ENCODE results near the gene CARS1.
A peak's percentile ranks its signal among the peaks of the same experiment; 100 is the strongest.

CARS1 gene

DNA sequence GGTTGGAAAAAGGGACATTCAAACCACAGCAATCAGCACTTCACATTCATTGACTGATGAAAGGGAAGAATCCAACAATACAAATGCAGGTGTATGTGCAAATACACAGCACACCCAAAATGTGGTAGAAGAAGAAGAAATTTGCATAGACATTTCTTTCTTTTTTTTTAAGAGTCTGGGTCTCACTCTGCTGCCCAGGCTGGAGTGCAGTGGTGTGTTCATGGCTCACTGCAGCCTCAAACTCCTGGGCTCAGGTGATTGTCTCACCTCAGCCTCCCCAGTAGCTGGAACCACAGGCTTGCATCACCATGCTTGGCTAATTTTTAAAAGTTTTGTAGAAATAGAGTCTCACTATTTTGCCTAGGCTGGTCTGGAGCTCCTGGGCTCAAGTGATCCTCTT, 21.9 kb downstream of the CARS1 start:
- Histone ChIP-seq H3K27me3 (ENCODE audit: control insufficient read depth, low read length) (no peaks in the 10 kb centered on the region), H3K9me2 (replicated peaks; ENCODE audit: control insufficient read depth, low read length) (no peaks in the 10 kb centered on the region), H4K20me1 (ENCODE audit: control insufficient read depth, insufficient read depth, low read depth, low read length) (no peaks in the 10 kb centered on the region), H3K79me2 (ENCODE audit: control insufficient read depth, low read length) (peaks cover 14% of the 10 kb centered on the region), H3K9me3 (ENCODE audit: control insufficient read depth, insufficient read depth, low read length) (no peaks in the 10 kb centered on the region), H3K4me3 (ENCODE audit: low read length) (peak overlapping the region; percentile 61), H3K36me3 (ENCODE audit: control insufficient read depth, low read length) (peaks cover 74% of the 10 kb centered on the region), H3K27ac (ENCODE audit: low read depth, low read length) (peak overlapping the region; percentile 92), H3K4me1 (ENCODE audit: control insufficient read depth, low read length) (peaks cover 76% of the 10 kb centered on the region), H3K4me2 (ENCODE audit: low read length) (peak overlapping the region; percentile 80), H3F3A (ENCODE audit: control insufficient read depth, insufficient read depth) (peaks cover 47% of the 10 kb centered on the region)
- TF ChIP-seq, protein P1, sequence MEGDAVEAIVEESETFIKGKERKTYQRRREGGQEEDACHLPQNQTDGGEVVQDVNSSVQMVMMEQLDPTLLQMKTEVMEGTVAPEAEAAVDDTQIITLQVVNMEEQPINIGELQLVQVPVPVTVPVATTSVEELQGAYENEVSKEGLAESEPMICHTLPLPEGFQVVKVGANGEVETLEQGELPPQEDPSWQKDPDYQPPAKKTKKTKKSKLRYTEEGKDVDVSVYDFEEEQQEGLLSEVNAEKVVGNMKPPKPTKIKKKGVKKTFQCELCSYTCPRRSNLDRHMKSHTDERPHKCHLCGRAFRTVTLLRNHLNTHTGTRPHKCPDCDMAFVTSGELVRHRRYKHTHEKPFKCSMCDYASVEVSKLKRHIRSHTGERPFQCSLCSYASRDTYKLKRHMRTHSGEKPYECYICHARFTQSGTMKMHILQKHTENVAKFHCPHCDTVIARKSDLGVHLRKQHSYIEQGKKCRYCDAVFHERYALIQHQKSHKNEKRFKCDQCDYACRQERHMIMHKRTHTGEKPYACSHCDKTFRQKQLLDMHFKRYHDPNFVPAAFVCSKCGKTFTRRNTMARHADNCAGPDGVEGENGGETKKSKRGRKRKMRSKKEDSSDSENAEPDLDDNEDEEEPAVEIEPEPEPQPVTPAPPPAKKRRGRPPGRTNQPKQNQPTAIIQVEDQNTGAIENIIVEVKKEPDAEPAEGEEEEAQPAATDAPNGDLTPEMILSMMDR (IDR thresholded peaks at IDR 0.05; ENCODE audit: low read depth, low read length, poor library complexity, severe bottlenecking), result no peak
- TF ChIP-seq EZH2phosphoT487 (IDR thresholded peaks at IDR 0.05; ENCODE audit: borderline replicate concordance, low read length), result no peak

DNA sequence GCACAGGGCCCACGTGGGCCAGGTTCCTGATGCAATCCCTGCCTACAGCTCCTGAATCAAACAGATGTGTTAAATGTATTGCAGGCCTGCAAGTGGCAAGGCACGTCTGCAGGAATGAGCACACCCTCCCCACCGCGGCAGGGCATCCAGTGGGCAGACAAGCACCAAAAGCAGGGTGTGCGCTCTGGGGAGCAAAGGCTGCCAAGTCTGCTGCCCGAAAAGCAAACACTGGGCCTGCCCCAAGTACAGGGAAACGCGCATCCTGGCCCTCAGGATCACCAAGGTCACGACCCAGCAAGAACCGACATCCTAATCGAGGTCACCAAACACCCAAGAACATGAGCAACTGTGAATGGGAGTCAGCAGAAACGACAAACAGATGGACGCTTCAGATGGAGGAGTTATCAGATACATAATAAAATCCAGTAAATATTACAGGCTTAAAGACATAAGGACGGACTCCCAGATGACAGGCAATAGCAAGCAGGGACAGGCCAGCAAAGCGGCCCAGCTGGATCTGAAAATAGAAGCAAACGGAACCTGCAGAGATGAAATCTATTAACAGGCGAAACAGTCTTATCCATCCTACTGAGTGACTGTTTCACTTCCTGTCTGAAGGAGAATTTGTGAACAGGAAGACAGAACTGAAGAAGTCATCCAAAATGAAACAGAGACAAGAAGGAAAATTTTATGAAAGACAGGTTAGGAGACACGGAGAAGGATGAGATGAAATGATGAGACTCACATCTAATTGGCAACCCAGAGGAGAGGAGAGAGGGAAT, 26.7 kb downstream of the CARS1 start:
- Histone ChIP-seq H3K9me2 (replicated peaks; ENCODE audit: control insufficient read depth, low read length) (no peaks in the 10 kb centered on the region; the same call in 1 of the 2 replicates), H3K4me2 (ENCODE audit: low read length) (peak overlapping the region; percentile 73), H3K4me3 (ENCODE audit: low read length) (peak overlapping the region; percentile 65), H3K4me1 (ENCODE audit: control insufficient read depth, low read length) (peaks cover 57% of the 10 kb centered on the region), H3K27me3 (ENCODE audit: control insufficient read depth, low read length) (no peaks in the 10 kb centered on the region), H3F3A (ENCODE audit: control insufficient read depth, insufficient read depth) (peaks cover 25% of the 10 kb centered on the region), H3K9me3 (ENCODE audit: control insufficient read depth, insufficient read depth, low read length) (no peaks in the 10 kb centered on the region), H3K36me3 (ENCODE audit: control insufficient read depth, low read length) (peaks cover 67% of the 10 kb centered on the region), H3K79me2 (ENCODE audit: control insufficient read depth, low read length) (peaks cover 23% of the 10 kb centered on the region), H4K20me1 (ENCODE audit: control insufficient read depth, insufficient read depth, low read depth, low read length) (no peaks in the 10 kb centered on the region), H3K27ac (ENCODE audit: low read depth, low read length) (peak overlapping the region; percentile 80)
- TF ChIP-seq, protein P1 (IDR thresholded peaks at IDR 0.05; ENCODE audit: low read depth, low read length, poor library complexity, severe bottlenecking), result no peak
- TF ChIP-seq EZH2phosphoT487 (IDR thresholded peaks at IDR 0.05; ENCODE audit: borderline replicate concordance, low read length), result no peak

DNA sequence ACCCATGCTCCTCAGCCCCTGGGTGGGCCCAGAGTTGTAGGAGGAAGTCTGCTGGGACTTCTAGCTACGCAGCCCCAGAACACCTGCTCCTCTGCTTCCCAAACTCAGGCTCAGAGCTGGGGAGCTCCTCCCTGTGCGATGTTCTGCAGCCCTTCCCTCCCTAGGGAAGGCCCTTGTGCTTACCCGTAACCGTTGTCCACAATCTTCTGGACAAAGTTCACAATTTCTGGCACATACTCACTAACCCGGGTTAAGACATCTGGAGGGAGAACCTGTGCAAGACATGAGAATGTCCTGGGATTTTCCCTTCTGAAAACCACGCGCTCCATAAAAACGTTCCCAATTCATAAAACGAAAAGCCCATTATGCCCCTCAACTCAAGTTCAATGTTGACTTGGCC, 28.4 kb downstream of the CARS1 start:
- Histone ChIP-seq H3K36me3 (ENCODE audit: control insufficient read depth, low read length) (peaks cover 64% of the 10 kb centered on the region), H3K4me1 (ENCODE audit: control insufficient read depth, low read length) (peaks cover 44% of the 10 kb centered on the region), H3K4me3 (ENCODE audit: low read length) (no peak overlapping the region), H3K27me3 (ENCODE audit: control insufficient read depth, low read length) (no peaks in the 10 kb centered on the region), H3K4me2 (ENCODE audit: low read length) (no peak overlapping the region), H3K9me3 (ENCODE audit: control insufficient read depth, insufficient read depth, low read length) (no peaks in the 10 kb centered on the region), H3K27ac (ENCODE audit: low read depth, low read length) (no peak overlapping the region), H3F3A (ENCODE audit: control insufficient read depth, insufficient read depth) (peaks cover 19% of the 10 kb centered on the region), H4K20me1 (ENCODE audit: control insufficient read depth, insufficient read depth, low read depth, low read length) (no peaks in the 10 kb centered on the region), H3K9me2 (replicated peaks; ENCODE audit: control insufficient read depth, low read length) (no peaks in the 10 kb centered on the region; the same call in 1 of the 2 replicates), H3K79me2 (ENCODE audit: control insufficient read depth, low read length) (peaks cover 23% of the 10 kb centered on the region)
- TF ChIP-seq EZH2phosphoT487 (IDR thresholded peaks at IDR 0.05; ENCODE audit: borderline replicate concordance, low read length), result no peak
- TF ChIP-seq, protein P1 (IDR thresholded peaks at IDR 0.05; ENCODE audit: low read depth, low read length, poor library complexity, severe bottlenecking), result no peak

Measured in DOHH2 (cell line).